Lower leg skin (tissue), 3 donors: Measurements from ENCODE around the gene CCDC82.

Source experiments
- POLR2A ChIP-seq, 2 donors: fragments of 450-650 bp; IDR thresholded peaks; one replicate each; pipeline ENCODE4 v1.6.1; 2016 to 2017; ENCODE audit warnings: antibody characterized with exemption in 2 of 2, mild to moderate bottlenecking in 1 of 2, moderate library complexity in 1 of 2
- TF ChIP-seq, protein P1 (sequence below), 3 donors: fragments of 450-650 bp; IDR thresholded peaks; one replicate each; pipeline ENCODE4 v1.5.1; 2016; ENCODE audit warnings: antibody characterized with exemption in 3 of 3, mild to moderate bottlenecking in 3 of 3, moderate library complexity in 2 of 3

GRCh38 chr11:96310236-96310635, 79.5 kb downstream of the CCDC82 start:
- TF ChIP-seq, protein P1, sequence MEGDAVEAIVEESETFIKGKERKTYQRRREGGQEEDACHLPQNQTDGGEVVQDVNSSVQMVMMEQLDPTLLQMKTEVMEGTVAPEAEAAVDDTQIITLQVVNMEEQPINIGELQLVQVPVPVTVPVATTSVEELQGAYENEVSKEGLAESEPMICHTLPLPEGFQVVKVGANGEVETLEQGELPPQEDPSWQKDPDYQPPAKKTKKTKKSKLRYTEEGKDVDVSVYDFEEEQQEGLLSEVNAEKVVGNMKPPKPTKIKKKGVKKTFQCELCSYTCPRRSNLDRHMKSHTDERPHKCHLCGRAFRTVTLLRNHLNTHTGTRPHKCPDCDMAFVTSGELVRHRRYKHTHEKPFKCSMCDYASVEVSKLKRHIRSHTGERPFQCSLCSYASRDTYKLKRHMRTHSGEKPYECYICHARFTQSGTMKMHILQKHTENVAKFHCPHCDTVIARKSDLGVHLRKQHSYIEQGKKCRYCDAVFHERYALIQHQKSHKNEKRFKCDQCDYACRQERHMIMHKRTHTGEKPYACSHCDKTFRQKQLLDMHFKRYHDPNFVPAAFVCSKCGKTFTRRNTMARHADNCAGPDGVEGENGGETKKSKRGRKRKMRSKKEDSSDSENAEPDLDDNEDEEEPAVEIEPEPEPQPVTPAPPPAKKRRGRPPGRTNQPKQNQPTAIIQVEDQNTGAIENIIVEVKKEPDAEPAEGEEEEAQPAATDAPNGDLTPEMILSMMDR (IDR thresholded peaks at IDR 0.05), result no peak
- TF ChIP-seq POLR2A (IDR thresholded peaks at IDR 0.05), result no peak
